NK-92 treated with Interleukin-12 subunit alpha and Interleukin-12 subunit beta, amount 100 ng/mL, for 24 hours (cell line): Measurements from ENCODE around the gene SDHC.

Experiments
- DNase-seq: peaks from one replicate; lab custom pipeline; 2025; lab: John Stamatoyannopoulos, UW

SDHC gene, protein sequence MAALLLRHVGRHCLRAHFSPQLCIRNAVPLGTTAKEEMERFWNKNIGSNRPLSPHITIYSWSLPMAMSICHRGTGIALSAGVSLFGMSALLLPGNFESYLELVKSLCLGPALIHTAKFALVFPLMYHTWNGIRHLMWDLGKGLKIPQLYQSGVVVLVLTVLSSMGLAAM

DNA sequence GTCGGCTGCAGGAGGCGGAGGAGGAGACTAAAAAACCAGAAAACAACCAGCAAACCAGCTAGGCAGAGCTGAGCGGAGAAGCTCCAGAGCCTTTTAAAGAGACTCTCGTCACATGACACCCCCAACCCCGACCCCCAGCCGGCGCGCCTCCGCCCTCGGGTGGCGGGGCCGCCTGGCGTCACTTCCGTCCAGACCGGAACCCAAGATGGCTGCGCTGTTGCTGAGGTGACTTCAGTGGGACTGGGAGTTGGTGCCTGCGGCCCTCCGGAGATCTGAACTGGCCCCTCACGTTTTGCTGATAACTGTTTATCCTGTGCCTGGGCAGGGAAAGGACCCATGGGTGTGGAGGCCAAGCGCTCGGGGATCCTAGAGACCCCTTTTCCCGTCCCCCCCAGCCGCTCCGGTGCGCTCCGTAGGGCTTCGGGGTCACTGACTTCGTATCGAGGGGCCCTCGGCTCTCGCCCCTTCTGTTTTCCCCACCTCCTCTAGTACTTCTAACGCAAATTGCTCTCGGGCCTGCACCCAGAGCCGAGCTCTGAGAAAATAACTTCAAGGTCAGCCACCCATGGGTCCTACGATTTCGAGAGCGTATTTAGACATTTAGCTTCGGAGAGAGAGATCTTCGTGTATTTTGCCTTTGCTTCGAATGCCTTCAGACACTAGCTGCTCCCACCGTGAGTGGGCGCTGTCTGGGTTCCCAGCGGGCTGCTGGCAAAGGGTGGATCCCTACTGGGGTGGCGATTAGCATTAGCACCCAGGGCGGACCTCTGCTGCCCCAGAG is at the start of gene SDHC:
Gene SDHC, plus strand, starts transcription at position 181 of the 781 bp plus-strand sequence. Its CDS starts 25 bp downstream, at position 206.
- peak; percentile 73 for DNase-seq

DNA sequence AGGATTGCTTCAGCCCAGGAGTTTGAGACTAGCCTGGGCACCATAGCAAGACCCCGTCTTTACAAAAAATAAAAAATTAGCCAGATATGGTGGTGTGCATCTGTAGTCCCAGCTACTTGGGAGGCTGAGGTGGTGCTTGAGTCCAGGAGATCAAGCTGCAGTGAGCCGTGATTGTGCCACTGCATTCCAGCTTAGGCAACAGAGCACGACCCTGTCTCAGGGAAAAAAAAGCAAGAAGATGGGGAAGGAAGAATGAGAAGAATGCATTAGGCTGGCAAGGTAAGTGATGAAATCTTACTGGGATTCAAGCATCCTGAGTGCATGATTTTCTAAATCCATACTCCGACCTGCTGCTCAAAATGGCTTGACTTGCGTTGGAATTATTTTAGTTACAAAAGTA is 48.9 kb upstream of the SDHC start:
- DNase-seq, result no peak

DNA sequence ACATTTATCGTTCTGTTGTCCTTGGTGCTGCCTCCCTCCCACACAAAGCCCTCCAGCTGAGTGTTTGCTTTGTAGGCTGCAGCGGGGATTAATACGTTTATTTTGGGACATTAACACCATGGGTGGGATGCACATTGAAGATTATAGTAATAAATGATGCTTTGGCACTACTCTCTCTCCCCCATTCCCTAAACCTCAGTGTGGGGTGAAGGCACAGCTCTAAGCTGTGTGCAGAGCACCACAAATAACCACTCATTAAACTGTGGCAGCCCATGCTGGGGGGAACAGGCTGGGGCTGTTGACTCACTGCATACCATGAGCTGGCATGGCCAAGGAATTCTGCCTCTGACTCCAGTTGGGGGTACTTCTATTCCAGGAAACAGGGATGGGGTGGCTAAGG is 48.0 kb upstream of the SDHC start:
- no peak for DNase-seq

DNA sequence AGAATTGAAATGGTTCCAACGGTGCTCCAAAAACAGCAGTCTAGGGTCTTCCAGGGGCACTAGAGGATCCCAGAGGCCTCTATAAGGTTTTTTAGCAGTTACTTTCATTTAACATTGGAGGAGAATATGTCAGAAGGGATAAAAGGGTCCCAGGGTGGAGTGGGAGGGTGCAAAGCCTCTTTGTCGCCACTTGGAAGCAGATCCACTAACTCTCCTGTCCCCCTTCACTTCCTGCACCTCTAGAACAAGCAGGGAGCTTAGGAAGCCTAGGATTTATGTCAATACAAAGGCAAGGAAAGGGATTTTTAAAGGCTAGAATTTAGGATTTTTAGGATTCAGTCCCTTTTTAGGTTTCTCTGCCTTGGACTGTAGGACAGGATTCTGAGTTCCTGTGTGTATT is 47.3 kb upstream of the SDHC start:
- no peak for DNase-seq

DNA sequence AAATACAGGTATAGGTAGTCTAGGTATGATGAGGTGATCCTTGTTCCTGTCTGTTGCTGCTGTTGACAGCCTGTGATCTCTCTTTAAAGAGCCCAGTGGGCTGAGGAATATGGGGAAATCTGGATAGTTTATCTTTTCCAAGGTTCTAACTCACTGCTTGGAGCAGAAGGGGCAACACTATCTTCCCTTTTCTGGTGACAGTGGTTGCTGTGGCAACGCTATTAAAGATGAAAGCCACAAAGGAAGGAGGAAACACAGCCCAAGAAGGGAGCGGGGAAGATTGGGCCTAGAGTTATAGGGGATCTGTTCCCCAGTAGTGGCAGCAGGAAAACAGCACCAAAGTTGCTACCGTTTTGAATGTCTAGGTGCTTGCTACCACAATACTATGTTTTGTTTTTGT is 46.9 kb upstream of the SDHC start:
- DNase-seq, result no peak

DNA sequence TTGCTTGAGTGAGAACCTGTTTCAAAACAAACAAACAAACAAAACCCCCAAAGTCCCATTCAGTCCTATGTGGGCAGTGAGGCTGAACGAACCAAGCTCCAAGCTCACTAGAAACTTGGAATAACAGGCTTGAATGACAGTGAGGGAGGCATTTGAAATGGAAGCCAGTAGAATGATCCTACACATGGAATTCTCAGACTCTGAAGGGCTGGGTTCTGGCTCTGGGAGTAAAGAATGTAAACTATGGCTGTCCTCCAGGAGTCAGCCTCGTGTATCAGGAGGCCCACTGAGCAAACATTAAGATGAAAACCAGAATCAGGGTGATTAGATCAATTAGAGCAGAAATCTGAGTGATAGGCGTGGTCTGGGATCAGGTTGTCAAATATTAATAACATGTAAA is 40.8 kb upstream of the SDHC start:
- DNase-seq, result no peak

DNA sequence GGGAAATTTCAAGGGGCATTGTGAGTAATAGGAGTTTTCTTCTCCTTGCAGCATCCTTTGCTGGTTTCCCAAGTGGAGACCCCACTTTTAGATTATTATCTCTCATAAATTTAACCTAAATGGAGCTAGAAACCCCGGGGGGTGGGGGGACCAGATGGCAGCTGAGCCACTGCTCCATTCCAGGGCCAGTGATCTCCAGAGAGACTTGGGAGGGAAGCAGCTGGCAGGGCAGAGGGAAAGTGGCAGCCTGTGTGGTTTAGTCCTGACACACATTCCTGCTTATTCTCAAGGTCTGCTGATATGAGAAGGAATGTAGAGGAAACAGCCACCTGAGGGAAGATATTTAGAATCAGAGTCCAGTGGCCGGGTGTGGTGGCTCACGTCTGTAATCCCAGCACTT is 39.3 kb upstream of the SDHC start:
- DNase-seq, result no peak

DNA sequence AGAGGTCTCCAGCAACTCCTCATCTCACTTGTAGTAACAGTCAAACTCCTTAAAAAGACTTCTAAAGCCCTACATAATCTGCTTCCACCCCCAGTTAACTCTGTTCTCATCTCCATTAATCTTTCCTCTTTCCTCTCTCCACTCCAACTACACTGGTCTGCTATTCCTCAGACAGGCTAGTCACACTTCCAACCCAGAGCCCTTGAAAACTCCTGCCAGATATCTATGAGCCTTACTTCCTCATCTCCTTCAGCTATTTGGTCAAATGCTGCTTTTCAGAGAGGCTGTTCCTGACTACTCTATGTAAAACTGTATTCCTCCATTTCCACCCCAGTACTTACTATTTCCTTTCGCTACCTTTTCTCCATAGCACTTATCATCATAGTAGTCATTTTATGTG is 31.2 kb upstream of the SDHC start:
- no peak for DNase-seq

DNA sequence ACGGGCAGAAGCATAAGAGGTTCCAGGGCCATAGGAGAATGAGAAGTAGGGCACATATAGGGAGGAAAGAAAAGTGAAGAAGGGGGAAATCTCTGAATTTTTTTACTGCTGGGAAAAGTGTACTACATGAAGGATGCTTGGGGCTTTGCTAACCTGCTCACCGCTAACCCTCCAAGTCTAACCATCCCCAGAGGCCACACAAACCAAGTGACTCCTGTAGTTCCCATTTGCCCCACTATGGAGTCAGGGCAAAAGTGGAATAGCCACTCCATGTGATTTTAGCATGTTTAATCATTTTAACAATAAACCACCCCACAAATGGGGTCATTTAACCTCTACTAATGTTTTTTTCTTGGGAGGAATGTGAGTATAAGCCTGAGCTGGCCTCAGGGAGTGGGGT is 29.1 kb upstream of the SDHC start:
- no peak for DNase-seq

DNA sequence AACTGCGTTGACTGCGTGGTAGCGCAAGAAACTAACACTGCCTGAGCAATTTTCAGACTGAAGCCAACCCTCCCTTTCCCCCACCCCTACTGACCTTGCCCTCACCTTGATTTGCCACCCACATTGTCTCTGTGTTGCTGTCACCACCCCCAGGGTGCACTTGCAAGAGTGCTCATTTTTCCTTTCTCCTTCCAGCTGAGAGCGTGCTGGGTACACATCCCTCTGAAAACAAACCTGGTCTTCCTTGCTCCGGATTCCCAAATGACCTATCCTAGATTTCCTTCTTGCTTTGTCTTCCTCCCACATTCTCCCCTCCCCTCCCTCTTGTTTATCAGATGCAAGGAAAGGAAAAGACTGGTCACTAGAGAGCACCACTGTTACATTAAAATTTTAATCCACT is 28.7 kb upstream of the SDHC start:
- no peak for DNase-seq

DNA sequence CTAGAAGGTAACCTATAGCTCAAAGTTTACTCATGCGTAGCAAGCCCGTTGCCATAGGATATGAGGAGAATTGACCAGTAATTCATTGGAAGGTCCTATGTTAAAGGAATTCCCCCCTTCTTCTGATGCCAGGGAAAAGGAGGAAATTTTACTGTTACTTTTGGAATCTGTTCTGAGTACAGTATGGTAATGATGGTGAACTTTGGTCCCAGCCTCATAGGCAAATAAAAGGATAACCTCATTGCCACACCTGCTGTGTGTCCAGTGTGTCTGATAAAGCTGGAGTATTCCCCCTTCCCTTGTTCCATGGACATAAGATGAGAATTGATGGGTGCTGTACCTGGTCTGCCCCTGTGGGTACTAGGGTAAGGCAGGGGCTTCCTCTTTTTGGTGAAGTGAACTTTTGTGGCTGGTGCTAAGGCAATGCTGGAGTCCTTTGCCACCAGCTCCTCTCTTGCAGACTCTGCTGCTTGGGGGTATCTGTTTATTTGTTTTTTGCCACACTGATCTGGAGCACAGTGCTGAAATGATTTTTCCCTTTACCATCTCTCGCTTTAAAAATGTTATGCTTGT is 26.6 kb upstream of the SDHC start:
- no peak for DNase-seq

DNA sequence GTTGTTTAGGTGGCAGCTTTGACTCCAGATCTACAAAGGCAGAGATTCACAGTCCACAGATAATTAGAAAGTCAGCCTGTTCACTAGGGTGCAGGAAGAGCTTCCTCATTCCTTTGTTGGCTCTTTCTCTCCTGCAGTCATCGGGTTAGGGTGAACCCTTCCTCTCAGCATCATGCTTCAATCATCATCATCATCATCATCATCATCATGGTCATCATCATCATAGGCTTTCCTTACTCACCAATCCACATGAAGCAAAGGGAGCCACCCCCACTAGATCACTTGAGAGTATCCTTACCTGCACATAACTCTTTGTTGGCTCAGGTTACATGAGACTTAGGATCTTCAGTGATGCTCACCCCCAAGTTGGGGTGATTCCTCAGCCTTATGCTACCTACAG is 23.4 kb upstream of the SDHC start:
- no peak for DNase-seq

DNA sequence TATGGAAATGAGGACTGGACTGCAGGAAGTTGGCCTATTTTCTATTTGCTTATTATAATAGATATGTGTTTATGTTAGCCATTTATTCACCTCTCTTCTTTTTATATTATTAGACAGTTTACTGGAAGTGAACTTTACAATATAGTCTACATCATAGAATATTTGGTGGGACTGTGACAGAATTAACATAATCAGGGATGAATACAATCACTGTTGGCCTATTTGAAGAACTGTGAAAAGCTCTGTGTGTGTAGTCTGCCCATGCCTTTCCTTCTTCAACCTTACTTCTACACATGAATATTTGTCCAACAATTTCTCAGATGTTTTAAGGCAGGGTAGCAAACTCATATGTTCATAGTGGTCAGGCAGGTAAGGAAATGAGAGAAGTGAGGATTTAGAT is 16.8 kb upstream of the SDHC start:
- DNase-seq, result no peak

DNA sequence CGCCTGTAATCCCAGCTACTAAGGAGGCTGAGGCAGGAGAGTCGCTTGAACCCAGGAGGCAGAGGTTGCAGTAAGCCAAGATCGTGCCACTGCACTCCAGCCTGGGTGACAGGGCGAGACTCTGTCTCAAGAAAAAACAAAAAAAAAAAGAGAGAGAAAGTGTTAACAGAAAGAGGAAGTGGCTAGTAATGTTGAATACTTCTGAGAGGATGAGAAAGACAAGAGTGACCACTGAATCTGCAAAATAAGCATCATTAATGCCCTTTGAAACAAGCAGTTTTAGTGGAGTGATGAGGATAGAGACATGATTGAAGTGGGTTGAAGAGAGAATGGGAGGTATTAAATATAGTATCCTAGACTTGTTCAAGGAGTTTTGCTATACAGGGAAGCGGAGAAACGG is 16.1 kb upstream of the SDHC start:
- DNase-seq, result no peak

DNA sequence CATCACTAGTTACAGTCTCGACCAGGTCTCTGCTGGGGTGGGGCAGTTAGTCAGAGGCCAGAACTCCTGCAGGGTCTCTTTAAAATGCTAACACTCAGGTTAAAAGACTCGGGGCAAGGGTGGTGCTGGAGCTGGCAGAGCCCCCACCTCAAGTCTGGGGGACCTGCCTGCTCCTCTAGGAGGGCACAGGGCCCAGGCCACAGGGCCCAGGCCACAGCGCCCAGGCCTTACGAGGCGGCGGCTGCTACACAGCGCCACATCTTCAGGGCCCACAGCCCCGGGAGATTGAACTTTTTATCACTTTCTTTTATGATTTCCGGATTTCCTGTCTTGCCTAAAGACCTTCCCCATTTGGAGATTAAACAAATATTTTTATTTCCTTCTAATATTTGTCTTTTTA is 14.8 kb upstream of the SDHC start:
- DNase-seq, result no peak

DNA sequence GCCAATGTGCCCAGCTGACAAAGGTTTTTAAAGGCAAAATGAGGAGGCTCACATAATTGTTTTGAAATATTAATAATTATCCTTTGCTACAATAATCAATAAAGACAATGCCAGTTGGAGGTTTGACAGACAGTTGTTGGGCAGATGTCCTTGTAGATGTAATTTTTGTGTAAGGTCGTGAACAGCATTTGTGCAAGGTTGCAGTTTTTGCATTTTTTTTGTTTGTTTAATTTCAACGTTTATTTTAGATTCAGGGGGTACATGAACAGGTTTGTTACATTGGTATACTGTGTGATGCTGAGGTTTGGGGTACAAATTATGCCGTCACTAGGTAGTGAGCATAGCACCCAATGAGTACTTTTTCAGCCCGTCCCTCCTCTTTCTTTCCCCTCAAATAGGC is 13.7 kb upstream of the SDHC start:
- DNase-seq, result no peak

DNA sequence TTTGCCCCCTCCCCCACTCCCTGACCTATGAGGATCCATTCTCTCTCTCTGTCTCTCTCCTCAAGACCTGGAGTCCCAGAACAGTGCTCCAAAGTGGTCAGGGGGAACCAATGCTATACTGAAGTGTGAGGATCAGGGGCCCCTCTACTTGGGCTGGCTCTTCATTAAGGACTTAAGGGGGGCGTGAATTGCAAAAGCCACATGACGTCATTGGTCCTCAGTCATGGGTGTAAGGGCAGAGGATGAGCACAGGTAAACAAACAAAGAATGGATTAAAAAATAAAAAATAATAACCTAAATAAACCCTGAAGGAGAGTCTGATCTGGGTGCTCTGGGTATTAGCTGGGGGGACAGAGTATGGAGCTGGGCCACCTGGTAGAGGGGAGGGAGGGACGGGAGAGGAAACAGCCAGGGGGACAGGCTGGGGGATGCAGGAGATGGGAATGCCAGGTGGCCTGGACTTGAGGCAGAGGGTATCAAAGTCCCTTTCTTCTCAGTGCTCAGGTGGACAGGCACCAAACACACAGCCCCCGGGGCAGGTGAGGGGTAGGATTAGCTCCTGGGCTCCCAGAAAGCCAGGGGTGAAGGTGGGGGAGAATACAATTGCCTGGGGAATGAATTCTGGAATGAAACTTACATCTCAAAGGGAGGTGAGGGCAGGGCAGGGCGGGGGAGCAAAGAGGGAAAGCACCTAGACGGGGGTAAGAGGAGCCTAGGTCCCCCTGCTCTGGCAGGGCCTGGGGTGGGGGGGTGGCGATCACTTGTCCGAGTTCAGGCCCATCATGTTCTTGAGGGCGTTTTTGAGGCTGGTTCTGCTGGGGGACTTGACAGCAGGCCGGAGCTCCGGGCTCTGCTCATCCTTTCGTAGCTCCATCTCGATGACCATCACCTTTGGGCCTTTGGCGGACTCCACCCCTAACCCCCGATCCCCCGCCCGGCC is 9.0 kb upstream of the SDHC start:
- DNase-seq, result no peak

DNA sequence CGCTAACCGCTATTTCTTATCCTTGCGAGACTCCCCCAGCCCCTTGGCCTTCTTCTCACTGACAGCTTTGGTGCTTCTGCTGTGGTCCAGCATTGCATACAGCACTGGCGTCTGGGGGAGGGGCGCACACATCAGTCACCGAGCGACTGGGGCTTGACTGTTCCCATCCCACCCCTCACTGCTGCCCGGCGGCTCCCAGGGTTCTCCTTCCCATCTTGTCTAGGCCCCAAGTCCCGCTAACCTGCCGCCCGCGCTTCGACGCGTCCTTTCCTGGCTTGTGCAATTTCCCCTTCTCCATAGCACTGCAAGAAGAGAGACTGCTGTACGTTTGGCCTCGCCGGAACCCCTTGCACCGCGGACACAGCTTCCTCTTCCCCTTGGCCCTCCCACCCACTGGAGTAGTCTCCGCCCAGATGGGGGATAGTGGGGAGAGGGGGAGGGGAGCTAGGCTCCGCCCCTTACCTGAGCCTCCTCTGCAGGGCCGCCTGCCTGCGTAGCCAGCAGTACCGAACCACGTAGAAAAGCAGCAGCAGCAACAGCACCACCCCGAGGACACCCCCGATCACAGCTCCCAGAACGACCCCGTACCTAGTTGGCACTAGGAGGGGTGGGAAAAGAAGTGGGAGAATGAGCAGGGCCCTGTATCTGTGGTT is 8.2 kb upstream of the SDHC start:
- DNase-seq, result no peak

DNA sequence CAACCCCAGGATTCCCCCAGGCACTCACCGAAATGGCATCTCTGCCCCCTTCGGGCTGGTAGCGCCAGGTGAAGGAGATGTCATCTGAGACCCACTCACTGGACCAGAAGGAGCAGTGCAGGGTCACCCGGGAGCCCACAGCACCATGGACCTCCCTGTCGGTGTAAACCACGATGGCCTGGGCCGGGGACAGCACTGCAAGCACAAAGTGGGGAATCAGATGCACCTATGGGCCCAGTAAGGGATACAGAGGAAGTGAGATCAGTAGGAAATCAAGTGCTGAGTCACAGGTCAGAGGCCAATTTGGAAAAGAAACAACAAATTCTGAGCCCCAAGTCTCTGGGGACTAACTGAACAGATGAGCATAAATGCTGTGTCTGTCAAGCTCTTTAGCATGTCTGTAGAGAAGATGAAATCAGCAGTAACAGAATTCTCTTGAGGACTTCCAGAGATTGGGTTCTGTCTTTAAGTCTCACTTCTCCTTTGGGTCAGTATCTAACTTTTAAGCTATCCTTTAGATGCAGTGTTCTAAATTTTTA is 6.9 kb upstream of the SDHC start:
- DNase-seq, result no peak

DNA sequence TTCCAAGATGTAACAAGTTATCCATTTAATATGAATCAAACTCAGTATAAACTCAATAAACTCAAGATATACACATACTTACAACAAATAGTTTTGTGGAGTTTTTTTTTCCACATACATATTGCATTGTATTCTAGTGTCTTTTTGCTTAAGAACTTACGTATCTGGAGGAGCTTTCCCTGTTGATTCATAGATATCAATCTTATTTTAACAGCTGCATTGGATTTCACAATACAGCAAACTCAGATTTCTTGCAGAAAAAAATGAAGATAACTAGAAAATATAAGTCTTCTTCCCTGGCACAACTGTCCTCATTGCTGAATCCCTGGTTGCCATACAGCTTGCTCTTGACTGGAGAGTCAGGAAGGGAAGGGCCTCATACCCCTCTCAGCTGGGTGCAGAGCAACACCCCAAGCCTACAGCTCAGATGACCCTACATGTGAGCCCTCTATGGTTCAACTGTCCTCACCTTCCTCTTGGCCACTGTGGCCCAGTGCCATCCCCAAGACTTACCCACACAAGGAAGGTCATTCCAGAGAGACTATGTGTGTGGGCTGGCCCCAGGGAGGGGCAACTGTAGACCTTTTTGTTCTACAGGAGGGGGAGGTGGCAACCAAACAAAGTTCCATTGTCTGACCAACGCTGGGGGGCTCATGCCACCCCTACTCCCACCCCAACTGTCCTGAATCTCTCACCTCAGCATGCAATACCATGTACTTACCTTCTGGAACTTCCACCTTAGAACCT is 6.1 kb upstream of the SDHC start:
- no peak for DNase-seq

DNA sequence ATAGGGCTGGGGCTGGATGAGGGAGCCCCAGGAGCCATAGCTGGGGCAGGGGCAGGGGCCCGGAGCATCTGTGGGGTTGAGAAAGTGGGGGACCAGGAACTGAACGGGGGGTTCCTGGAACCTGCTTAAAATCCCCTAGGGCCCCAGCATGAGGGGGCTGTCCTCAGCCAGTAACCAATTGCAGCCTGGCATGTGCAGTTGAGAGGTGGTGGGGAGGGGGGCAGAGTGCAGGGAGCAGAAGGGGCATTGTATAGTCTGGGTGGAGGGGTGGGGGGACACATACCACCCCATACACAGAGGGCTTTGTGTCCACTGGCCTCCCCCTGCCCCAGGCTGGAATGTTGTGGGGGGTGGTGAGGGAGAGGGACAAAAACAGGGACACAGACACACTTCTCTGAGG is 4.3 kb upstream of the SDHC start, which contains the start of gene MPZ:
Gene MPZ, minus strand, starts transcription at position 101 of the 400 bp plus-strand sequence. Its CDS starts 63 bp downstream, at position 38.
- no peak for DNase-seq
